Measurements from ENCODE around the gene DLG2. TPM values are rescaled to one million over a fixed set of nuclear protein-coding genes. Genes with fewer than 3 reads are reported as not detected.

The DLG2 gene
- total and polyA plus RNA-seq, 7 donors: 0.60 to 25.8 (median 9.7) TPM; not detected in 1

DNA sequence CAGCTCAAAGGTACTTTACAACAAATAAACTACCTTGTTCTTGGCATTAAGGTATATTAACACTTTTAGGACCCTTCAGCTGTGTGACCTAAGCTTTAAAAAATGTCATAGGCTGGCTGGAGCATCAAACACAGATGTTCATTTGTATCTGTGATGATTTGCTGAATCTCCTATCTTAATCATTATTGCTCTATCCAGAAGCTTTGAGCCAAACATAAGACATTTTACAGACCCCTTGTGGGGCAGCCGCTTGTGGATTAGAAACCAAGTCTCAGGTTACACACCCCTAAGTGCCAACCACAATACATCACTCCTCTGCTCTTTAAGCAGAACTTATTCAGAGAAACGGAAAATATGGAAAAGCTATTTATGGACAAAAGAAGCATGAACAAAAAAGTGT, 1946.8 kb downstream of the DLG2 start:
- WGBS, 2 donors: 33 to 47% methylated on average over 2 of the region's 2 CpGs
- H3K27me3 ChIP-seq: no peaks in the 10 kb centered on the region
- intact Hi-C loops (cut with DNase I): no loop called here
- no peak for DNase-seq
- H3K27ac ChIP-seq: no peak overlapping the region
- H3K36me3 ChIP-seq: no peaks in the 10 kb centered on the region
- H3K4me1 ChIP-seq: peaks cover 0 to 15% (median 4%) of the 10 kb centered on the region in 4 donors
- H3K9me3 ChIP-seq: no peaks in the 10 kb centered on the region
- no peak for TF ChIP-seq CTCF (IDR thresholded peaks at IDR 0.05)
- TF ChIP-seq POLR2AphosphoS5 (IDR thresholded peaks at IDR 0.05): no peak
- no peak for TF ChIP-seq EP300 (IDR thresholded peaks at IDR 0.05)
- no peak for TF ChIP-seq POLR2A (IDR thresholded peaks at IDR 0.05)
- no peak overlapping the region for H3K4me3 ChIP-seq

GRCh38 chr11:83678831-83679584, 1948.1 kb downstream of the DLG2 start:
- Histone ChIP-seq H3K27me3 (no peaks in the 10 kb centered on the region), H3K36me3 (no peaks in the 10 kb centered on the region), H3K27ac (no peak overlapping the region), H3K4me3 (no peak overlapping the region), H3K9me3 (no peaks in the 10 kb centered on the region), H3K4me1 (peaks cover 0 to 27% (median 4%) of the 10 kb centered on the region in 4 donors)
- WGBS, 2 donors: 83 to 89% methylated on average over 5 of the region's 5 CpGs
- TF ChIP-seq EP300 (IDR thresholded peaks at IDR 0.05): no peak
- no peak for DNase-seq
- intact Hi-C loops (cut with DNase I): no loop called here

- no peak for DNase-seq
These were observed 1949.4 kb downstream of the DLG2 start for GRCh38 chr11:83677730-83678129.

GRCh38 chr11:83676056-83676601, 1951.0 kb downstream of the DLG2 start:
- Histone ChIP-seq H3K9me3 (no peaks in the 10 kb centered on the region), H3K27ac (no peak overlapping the region), H3K4me3 (no peak overlapping the region), H3K27me3 (no peaks in the 10 kb centered on the region), H3K4me1 (peaks cover 0 to 27% (median 4%) of the 10 kb centered on the region in 4 donors), H3K36me3 (no peaks in the 10 kb centered on the region)
- no peak for DNase-seq
- TF ChIP-seq CTCF (IDR thresholded peaks at IDR 0.05) (no peak), POLR2AphosphoS5 (IDR thresholded peaks at IDR 0.05) (no peak), EP300 (IDR thresholded peaks at IDR 0.05) (no peak)
- intact Hi-C loops (cut with DNase I): no loop called here

More at GRCh38 chr11:83677730-83678129, 1949.4 kb downstream of the DLG2 start:
- Histone ChIP-seq H3K27me3 (no peaks in the 10 kb centered on the region), H3K36me3 (no peaks in the 10 kb centered on the region), H3K9me3 (no peaks in the 10 kb centered on the region), H3K4me3 (no peak overlapping the region), H3K27ac (no peak overlapping the region), H3K4me1 (peaks cover 0 to 27% (median 4%) of the 10 kb centered on the region in 4 donors)
- intact Hi-C loops (cut with DNase I): no loop called here
- TF ChIP-seq EP300 (IDR thresholded peaks at IDR 0.05) (no peak), POLR2A (IDR thresholded peaks at IDR 0.05) (no peak), POLR2AphosphoS5 (IDR thresholded peaks at IDR 0.05) (no peak), CTCF (IDR thresholded peaks at IDR 0.05) (no peak)
- 90 to 91% methylated on average over 1 of the region's 1 CpG for WGBS, 2 donors

- WGBS, 2 donors: 79 to 89% methylated on average over 1 of the region's 1 CpG
- Histone ChIP-seq H3K27ac (no peak overlapping the region), H3K9me3 (no peaks in the 10 kb centered on the region), H3K4me1 (peaks cover 0 to 27% (median 4%) of the 10 kb centered on the region in 4 donors), H3K27me3 (no peaks in the 10 kb centered on the region), H3K36me3 (no peaks in the 10 kb centered on the region), H3K4me3 (no peak overlapping the region)
- intact Hi-C loops (cut with DNase I): no loop called here
- DNase-seq: no peak
- TF ChIP-seq POLR2A (IDR thresholded peaks at IDR 0.05) (no peak), POLR2AphosphoS5 (IDR thresholded peaks at IDR 0.05) (no peak), EP300 (IDR thresholded peaks at IDR 0.05) (no peak), CTCF (IDR thresholded peaks at IDR 0.05) (no peak)
These were observed 1952.8 kb downstream of the DLG2 start for GRCh38 chr11:83674102-83674896.

Measured in sigmoid colon (tissue), 7 donors.